ENCODE data around the gene DKK3. TPM values are rescaled to one million over a fixed set of nuclear protein-coding genes. Genes with fewer than 3 reads are reported as not detected.

Gene DKK3
- 0.25 and 0.33 TPM in 2 replicates for total RNA-seq (2022)
- Bru-seq, nascent RNA = percentile 11 among the genes with signal in this experiment
- percentile 8 among the genes with signal in this experiment for BruChase-seq, experiment 1, labeled RNA remaining after a 6-hour chase
- BruChase-seq, experiment 2, labeled RNA remaining after a 2-hour chase = percentile 7 among the genes with signal in this experiment
- long read RNA-seq, partial matches to known transcripts = 0 of 2 reads
- long read RNA-seq, other reads (novel, unspliced or antisense) = 1 of 2 reads

DNA sequence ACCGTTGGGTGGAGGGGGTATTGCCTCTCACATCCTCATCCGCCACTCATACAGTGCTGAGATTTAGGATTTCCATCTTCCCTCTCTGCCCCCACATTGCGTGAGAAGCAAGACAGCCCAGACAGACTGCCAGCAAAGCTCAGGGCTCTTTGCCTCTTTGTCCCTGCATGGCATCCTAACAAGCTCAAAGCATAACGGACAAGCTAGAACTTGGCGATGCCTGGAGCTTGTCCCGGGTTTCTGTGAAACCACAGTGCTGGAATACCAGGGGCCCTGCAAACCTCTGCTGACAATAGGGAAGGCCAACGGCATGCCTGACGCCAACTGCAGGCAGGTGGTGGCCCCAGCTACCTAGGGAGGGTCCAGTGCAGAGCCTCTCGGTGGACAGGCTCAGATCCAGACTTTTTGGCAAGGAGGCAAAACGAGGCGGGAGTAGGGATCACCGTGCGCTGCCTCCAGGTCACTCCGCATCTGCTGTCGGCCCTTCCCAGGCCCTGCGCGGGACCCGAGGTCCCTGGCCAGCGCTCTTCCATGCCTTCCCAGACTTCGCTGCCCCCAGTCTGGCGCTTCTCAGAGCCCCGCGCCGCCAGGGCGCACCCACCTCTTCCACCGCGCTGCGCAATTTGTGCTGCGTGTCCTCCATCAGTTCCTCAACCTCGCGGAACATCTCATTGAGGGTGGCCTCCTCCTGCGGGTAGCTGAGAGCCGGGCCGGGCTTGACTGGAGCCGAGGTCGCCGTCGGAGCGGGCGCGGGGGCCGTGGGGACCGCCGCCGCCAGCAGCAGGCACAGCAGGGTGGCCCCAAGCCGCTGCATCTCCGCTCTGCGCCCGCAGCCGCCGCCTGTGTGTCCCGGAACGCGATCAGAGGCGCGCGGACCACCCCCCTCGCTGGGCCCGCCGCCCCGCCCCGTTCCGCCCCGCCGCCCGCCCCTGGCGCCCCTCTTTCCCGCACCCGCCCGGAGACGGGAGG, at the start of gene DKK3:
DKK3 (minus strand) TSS at position 858 of the 969 bp plus-strand sequence; CDS start at position 814, 44 bp downstream.
- no TSS peak for BruUV-seq (replicated peaks)
- TF ChIP-seq, protein P1, sequence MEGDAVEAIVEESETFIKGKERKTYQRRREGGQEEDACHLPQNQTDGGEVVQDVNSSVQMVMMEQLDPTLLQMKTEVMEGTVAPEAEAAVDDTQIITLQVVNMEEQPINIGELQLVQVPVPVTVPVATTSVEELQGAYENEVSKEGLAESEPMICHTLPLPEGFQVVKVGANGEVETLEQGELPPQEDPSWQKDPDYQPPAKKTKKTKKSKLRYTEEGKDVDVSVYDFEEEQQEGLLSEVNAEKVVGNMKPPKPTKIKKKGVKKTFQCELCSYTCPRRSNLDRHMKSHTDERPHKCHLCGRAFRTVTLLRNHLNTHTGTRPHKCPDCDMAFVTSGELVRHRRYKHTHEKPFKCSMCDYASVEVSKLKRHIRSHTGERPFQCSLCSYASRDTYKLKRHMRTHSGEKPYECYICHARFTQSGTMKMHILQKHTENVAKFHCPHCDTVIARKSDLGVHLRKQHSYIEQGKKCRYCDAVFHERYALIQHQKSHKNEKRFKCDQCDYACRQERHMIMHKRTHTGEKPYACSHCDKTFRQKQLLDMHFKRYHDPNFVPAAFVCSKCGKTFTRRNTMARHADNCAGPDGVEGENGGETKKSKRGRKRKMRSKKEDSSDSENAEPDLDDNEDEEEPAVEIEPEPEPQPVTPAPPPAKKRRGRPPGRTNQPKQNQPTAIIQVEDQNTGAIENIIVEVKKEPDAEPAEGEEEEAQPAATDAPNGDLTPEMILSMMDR (IDR thresholded peaks at IDR 0.05; ENCODE audit: unreplicated experiment) = no peak
- Mint-ChIP-seq H3K27ac (ENCODE audit: low read depth, unreplicated experiment) (no peak within 1 kb of the TSS), H3K27me3 (ENCODE audit: insufficient read depth, unreplicated experiment) (peaks cover 13% of the 10 kb centered on the region), H3K4me3 (ENCODE audit: unreplicated experiment) (peak within 1 kb of the TSS; percentile 55), H3K36me3 (ENCODE audit: insufficient read depth, unreplicated experiment) (no peaks in the 10 kb centered on the region), H3K9me3 (ENCODE audit: unreplicated experiment) (no peaks in the 10 kb centered on the region), H3K4me1 (ENCODE audit: insufficient read depth, unreplicated experiment) (peaks cover 13% of the 10 kb centered on the region)
- CTCF ChIA-PET = interaction anchor here (2.5 kb wide), 1 partner anchor 36 kb away, joined by 8 read pairs; no protein-coding TSS in a partner anchor
- DNase-seq (ENCODE audit: unreplicated experiment) = no peak
- POLR2A ChIA-PET = interaction anchor here (0.5 to 2.1 kb wide), 2 partner anchors 9 to 792 kb away, joined by 3 to 5 read pairs; no protein-coding TSS in a partner anchor
- intact Hi-C loops (cut with micrococcal nuclease) = no loop called here

- TF ChIP-seq, protein P1 (IDR thresholded peaks at IDR 0.05; ENCODE audit: unreplicated experiment) = no peak
- H3K27me3 Mint-ChIP-seq (ENCODE audit: insufficient read depth, unreplicated experiment) = no peaks in the 10 kb centered on the region
- ChIA-PET POLR2A (interaction anchor here (0.6 to 0.7 kb wide), 2 partner anchors 11 to 384 kb away, joined by 3 read pairs; no protein-coding TSS in a partner anchor), CTCF (interaction anchor here (0.7 to 9.0 kb wide), 4 partner anchors 10 to 231 kb away, joined by 3 to 51 read pairs (median 4); no protein-coding TSS in a partner anchor)
- no peak for DNase-seq (ENCODE audit: unreplicated experiment)
- H3K27ac Mint-ChIP-seq (ENCODE audit: low read depth, unreplicated experiment) = no peak overlapping the region
- no peaks in the 10 kb centered on the region for H3K36me3 Mint-ChIP-seq (ENCODE audit: insufficient read depth, unreplicated experiment)
- BruUV-seq (replicated peaks) = no TSS peak
- no peak overlapping the region for H3K4me3 Mint-ChIP-seq (ENCODE audit: unreplicated experiment)
- intact Hi-C loops (cut with micrococcal nuclease) = loop anchor here (2.0 kb wide), 1 partner anchor 45 kb away; no protein-coding TSS in a partner anchor
- peaks cover 9% of the 10 kb centered on the region for H3K4me1 Mint-ChIP-seq (ENCODE audit: insufficient read depth, unreplicated experiment)
- H3K9me3 Mint-ChIP-seq (ENCODE audit: unreplicated experiment) = no peaks in the 10 kb centered on the region
Measured at GRCh38 chr11:12057299-12057980, 49.0 kb upstream of the DKK3 start.

GRCh38 chr11:12056119-12056518, 47.7 kb upstream of the DKK3 start:
- DNase-seq (ENCODE audit: unreplicated experiment) = no peak
- Mint-ChIP-seq H3K9me3 (ENCODE audit: unreplicated experiment) (no peaks in the 10 kb centered on the region), H3K4me1 (ENCODE audit: insufficient read depth, unreplicated experiment) (peaks cover 15% of the 10 kb centered on the region), H3K27ac (ENCODE audit: low read depth, unreplicated experiment) (peak overlapping the region; percentile 11), H3K36me3 (ENCODE audit: insufficient read depth, unreplicated experiment) (no peaks in the 10 kb centered on the region), H3K4me3 (ENCODE audit: unreplicated experiment) (no peak overlapping the region), H3K27me3 (ENCODE audit: insufficient read depth, unreplicated experiment) (no peaks in the 10 kb centered on the region)
- POLR2A ChIA-PET = interaction anchor here (0.7 to 1.2 kb wide), 2 partner anchors 10 to 125 kb away, joined by 3 read pairs; no protein-coding TSS in a partner anchor
- CTCF ChIA-PET = interaction anchor here (0.7 to 13.5 kb wide), 7 partner anchors 9 to 227 kb away, joined by 3 to 314 read pairs (median 4); no protein-coding TSS in a partner anchor
- intact Hi-C loops (cut with micrococcal nuclease) = loop anchor here (1.0 to 2.0 kb wide), 2 partner anchors 47 to 179 kb away; no protein-coding TSS in a partner anchor
- TF ChIP-seq, protein P1 (IDR thresholded peaks at IDR 0.05; ENCODE audit: unreplicated experiment) = no peak
- BruUV-seq (replicated peaks) = no TSS peak
